ENCODE results near the gene LTC4S. TPM values are rescaled to one million over a fixed set of nuclear protein-coding genes. Genes with fewer than 3 reads are reported as not detected.
A peak's percentile ranks its signal among the peaks of the same experiment; 100 is the strongest.

The LTC4S gene
- total RNA-seq, 1 experiment from 2014 or later: 2.4 TPM

DNA sequence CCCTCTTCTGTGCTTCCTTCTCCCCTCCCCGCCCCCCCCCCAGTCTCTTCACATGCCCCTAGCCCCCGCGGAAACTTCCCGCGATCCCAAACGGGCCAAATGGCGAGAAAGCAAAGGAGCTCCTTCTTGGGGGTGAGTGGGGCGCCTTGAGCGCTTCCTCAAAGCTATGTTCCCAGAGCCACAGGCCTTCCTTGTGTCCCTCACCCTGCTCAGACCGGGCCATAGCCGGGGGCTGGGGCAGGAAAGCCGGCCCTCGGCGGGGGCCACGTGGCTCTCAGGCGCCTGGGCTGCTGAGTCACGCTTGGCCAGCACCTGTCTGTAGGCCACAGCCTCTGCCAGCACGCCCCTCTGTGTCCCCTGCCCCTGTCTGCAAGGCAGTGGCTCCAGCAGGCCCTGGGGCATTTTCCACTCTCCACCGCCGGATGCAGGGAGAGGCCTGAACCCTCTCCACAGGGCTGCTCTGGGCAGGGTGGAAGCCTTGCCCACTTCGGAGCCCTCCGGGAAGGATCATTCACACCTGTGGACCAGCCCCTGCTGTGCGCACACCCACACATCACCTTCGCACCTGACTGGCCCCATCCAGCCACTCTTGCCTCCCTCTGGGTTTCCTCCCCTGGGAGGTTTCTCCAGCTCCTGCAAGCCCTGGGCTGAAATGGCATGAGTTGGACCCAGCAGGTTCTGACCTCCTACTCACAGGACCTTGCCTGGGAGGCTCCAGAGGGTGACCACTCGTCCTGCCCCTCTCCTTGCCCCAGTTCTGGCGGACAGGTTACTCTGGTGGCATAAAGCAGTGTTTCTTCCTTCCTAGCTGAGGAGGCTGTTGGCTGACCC, 25.7 kb downstream of the LTC4S start:
- peaks cover 47% of the 10 kb centered on the region for H3K4me1 ChIP-seq
- Mint-ChIP-seq H3K4me3 (ENCODE audit: unreplicated experiment) (peak overlapping the region; percentile 88), H3K9me3 (ENCODE audit: unreplicated experiment) (no peaks in the 10 kb centered on the region), H3K27ac (ENCODE audit: unreplicated experiment) (peak overlapping the region; percentile 94), H3K4me1 (ENCODE audit: low read depth, unreplicated experiment) (peaks cover 31% of the 10 kb centered on the region), H3K27me3 (ENCODE audit: insufficient read depth, unreplicated experiment) (no peaks in the 10 kb centered on the region), H3K36me3 (ENCODE audit: insufficient read depth, unreplicated experiment) (peaks cover 74% of the 10 kb centered on the region)
- H3K4me3 ChIP-seq (ENCODE audit: low read depth, low read length): peak overlapping the region; percentile 33
- DNase-seq: peak; percentile 91 to 94
- CTCF ChIA-PET: interaction anchor here (0.7 to 1.1 kb wide), 2 partner anchors 14 to 56 kb away, joined by 3 read pairs; no protein-coding TSS in a partner anchor
- intact Hi-C loops (cut with micrococcal nuclease; ENCODE audit: unreplicated experiment): loop anchor here (1.0 to 10.0 kb wide), 4 partner anchors 11 to 195 kb away; partner anchors contain the start of genes HNRNPH1 and MRNIP
- POLR2A ChIA-PET: interaction anchor here (0.5 to 1.0 kb wide), 3 partner anchors 13 to 1365 kb away, joined by 4 to 6 read pairs (median 4); no protein-coding TSS in a partner anchor
- no peaks in the 10 kb centered on the region for H3K9me3 ChIP-seq
- no peaks in the 10 kb centered on the region for H3K27me3 ChIP-seq (replicated peaks; ENCODE audit: control insufficient read depth, insufficient read depth, low read length)
- peaks cover 11% of the 10 kb centered on the region for H3K36me3 ChIP-seq (ENCODE audit: control insufficient read depth, insufficient read depth, low read length)
- TF ChIP-seq, protein P1, sequence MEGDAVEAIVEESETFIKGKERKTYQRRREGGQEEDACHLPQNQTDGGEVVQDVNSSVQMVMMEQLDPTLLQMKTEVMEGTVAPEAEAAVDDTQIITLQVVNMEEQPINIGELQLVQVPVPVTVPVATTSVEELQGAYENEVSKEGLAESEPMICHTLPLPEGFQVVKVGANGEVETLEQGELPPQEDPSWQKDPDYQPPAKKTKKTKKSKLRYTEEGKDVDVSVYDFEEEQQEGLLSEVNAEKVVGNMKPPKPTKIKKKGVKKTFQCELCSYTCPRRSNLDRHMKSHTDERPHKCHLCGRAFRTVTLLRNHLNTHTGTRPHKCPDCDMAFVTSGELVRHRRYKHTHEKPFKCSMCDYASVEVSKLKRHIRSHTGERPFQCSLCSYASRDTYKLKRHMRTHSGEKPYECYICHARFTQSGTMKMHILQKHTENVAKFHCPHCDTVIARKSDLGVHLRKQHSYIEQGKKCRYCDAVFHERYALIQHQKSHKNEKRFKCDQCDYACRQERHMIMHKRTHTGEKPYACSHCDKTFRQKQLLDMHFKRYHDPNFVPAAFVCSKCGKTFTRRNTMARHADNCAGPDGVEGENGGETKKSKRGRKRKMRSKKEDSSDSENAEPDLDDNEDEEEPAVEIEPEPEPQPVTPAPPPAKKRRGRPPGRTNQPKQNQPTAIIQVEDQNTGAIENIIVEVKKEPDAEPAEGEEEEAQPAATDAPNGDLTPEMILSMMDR (IDR thresholded peaks at IDR 0.05; ENCODE audit: insufficient read depth in 1 of 2, low read depth in 1 of 2, low read length in 1 of 2, severe bottlenecking in 1 of 2, unreplicated experiment in 1 of 2): no peak
- BruUV-seq (replicated peaks): no TSS peak

- Mint-ChIP-seq H3K27ac (ENCODE audit: unreplicated experiment) (peak overlapping the region; percentile 94), H3K36me3 (ENCODE audit: insufficient read depth, unreplicated experiment) (peaks cover 75% of the 10 kb centered on the region)
Measured at GRCh38 chr5:179820127-179820482, 26.3 kb downstream of the LTC4S start.

More at GRCh38 chr5:179820127-179820482, 26.3 kb downstream of the LTC4S start:
- Mint-ChIP-seq H3K27me3 (ENCODE audit: insufficient read depth, unreplicated experiment) (no peaks in the 10 kb centered on the region), H3K4me1 (ENCODE audit: low read depth, unreplicated experiment) (peaks cover 37% of the 10 kb centered on the region), H3K4me3 (ENCODE audit: unreplicated experiment) (peak overlapping the region; percentile 88), H3K9me3 (ENCODE audit: unreplicated experiment) (no peaks in the 10 kb centered on the region)
- H3K9me3 ChIP-seq: no peaks in the 10 kb centered on the region
- CTCF ChIA-PET: interaction anchor here (0.6 kb wide), 1 partner anchor 559 kb away, joined by 3 read pairs; no protein-coding TSS in a partner anchor
- H3K4me1 ChIP-seq: peaks cover 53% of the 10 kb centered on the region
- POLR2A ChIA-PET: no interaction called here
- H3K36me3 ChIP-seq (ENCODE audit: control insufficient read depth, insufficient read depth, low read length): peaks cover 13% of the 10 kb centered on the region
- intact Hi-C loops (cut with micrococcal nuclease; ENCODE audit: unreplicated experiment): loop anchor here (2.0 kb wide), 1 partner anchor 57 kb away; no protein-coding TSS in a partner anchor
- TF ChIP-seq, protein P1 (IDR thresholded peaks at IDR 0.05; ENCODE audit: insufficient read depth in 1 of 2, low read depth in 1 of 2, low read length in 1 of 2, severe bottlenecking in 1 of 2, unreplicated experiment in 1 of 2): no peak
- DNase-seq: no peak
- BruUV-seq (replicated peaks): TSS peak; percentile 36
- H3K4me3 ChIP-seq (ENCODE audit: low read depth, low read length): peak overlapping the region; percentile 97
- H3K27me3 ChIP-seq (replicated peaks; ENCODE audit: control insufficient read depth, insufficient read depth, low read length): no peaks in the 10 kb centered on the region

Measured in Caco-2 (cell line).